HG03097 (cell line): ENCODE data around the gene GPR148.

Source experiments
- ATAC-seq: cut with Tn5 transposase; IDR thresholded peaks from one replicate; pipeline ENCODE4 v1.9.1; 2021; ENCODE audit not compliant: unreplicated experiment, low FRiP score

GPR148 gene

DNA sequence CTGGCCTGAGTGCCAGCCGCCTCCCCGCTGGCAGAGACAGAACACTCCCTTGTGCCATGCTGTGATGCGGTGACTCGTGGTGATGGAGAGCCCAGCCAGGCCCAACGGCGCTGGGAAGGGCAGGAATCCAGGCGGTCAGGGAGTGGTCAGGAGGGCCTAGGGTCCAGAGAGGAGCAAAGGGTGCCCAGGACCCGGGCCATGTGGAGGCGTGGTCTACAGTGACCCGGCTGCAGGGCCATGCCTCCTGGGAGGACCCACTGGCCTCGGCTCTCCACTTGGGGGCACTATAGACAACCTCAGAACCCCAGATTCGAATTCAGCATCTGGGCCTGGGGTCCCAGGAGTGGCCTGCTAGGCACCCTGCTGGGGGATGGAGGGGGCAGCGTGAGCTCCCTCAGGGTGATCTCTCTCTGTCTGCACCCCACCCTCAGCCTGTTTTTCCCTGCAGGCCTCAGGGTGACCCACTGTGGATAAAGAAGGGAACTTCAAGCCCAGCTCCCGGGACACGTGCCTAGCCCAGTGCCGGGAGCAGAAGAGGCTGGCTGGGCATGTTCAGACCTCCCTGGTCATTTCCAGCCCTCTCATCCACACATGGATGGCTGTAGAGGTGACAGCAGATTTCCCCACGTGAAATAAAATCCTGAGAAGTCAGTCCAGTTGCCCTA lies 39.5 kb downstream of the GPR148 start:
- ATAC-seq = no peak

DNA sequence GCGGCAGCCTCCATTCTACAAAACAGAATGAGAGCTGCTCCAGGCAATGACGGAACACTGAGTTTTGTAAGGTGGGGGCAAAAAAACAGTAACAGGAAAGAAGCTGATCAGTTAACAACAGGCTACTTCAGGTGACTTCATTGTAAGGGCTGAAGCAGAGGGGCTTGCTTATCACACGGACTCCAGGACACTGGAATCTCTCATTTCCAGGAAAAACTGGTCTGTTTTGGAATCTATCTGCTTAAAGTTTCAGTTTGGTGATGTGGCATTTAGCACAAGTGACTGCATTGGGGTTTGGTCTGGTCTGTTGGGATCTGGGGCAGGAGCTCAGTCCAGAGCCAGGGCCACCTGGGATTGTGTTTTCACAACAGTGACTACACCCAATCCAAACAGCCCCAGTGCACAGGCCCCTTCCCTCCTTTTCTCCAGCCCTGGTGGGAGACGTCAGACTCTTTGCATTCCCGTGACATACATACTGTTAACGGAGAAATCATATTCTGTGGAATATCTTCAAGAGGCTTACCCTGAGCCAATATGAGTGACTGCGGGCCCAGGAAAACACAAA lies 40.6 kb downstream of the GPR148 start:
- ATAC-seq = no peak

DNA sequence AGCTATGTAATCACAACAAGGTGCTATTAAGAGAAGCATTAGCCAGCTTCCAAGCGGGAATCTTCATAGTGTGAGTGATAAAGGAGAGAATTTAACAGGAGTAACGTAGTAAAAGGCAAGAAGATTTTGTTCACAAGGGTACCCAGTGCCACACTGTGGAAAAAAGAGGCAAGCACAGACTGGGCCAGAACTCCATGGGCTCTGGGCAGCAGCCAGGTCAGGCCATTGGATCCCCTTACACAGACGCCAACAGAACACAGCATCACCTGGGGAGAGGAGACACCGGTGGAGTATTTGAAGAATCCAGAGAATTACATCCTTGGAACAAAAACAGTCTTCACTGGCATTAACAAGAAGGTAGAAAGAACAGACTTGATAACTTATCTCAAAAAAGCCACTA lies 47.7 kb downstream of the GPR148 start:
- no peak for ATAC-seq

GRCh38 chr2:130778781-130779180 lies 49.9 kb downstream of the GPR148 start:
- no peak for ATAC-seq
